NB4 (cell line): ENCODE results near the gene ACACA.

Source experiments
- CTCF ChIP-seq: IDR thresholded peaks from one replicate; pipeline ENCODE4 v1.5.1; 2012; ENCODE audit warnings: low read depth, low read length
- MYC ChIP-seq: IDR thresholded peaks from 2 replicates; pipeline ENCODE4 v1.6.1; 2011; ENCODE audit warnings: low read depth, low read length
- POLR2A ChIP-seq: IDR thresholded peaks from 2 replicates; pipeline ENCODE4 v1.6.1; 2011; ENCODE audit warnings: mild to moderate bottlenecking; ENCODE audit not compliant: insufficient read length; ENCODE audit errors: extremely low read depth

GRCh38 chr17:37103231-37103630 is 303.4 kb downstream of the ACACA start:
- TF ChIP-seq CTCF (no peak), POLR2A (no peak), MYC (no peak)
